Measurements from ENCODE around the gene KCND2.

GRCh38 chr7:120370954-120371353, 98.0 kb downstream of the KCND2 start:
- no peak for TF ChIP-seq POLR2A (IDR thresholded peaks at IDR 0.05)
- TF ChIP-seq CTCF (IDR thresholded peaks at IDR 0.05), result no peak

All from testis (tissue), 2 donors.